ENCODE data around the gene SWT1. TPM values are rescaled to one million over a fixed set of nuclear protein-coding genes. Genes with fewer than 3 reads are reported as not detected.
"Not testable (repeated sequence)": the region's sequence is repeated elsewhere in the genome, so short reads cannot be mapped to it uniquely, and the experiment has no call there.

Gene SWT1
- total RNA-seq, 1 experiment from 2014 or later: 2.1 TPM

GRCh38 chr1:185318431-185319138, 161.6 kb downstream of the SWT1 start:
- peak overlapping the region; percentile 86 to 97; a peak in 2 of 4 replicates for H3K4me3 ChIP-seq (ENCODE audit: low read depth in 2 of 2, low read length in 2 of 2)
- no TSS peak for BruUV-seq (replicated peaks)
- H3K27ac ChIP-seq (ENCODE audit: low read length): peak overlapping the region; percentile 97
- no peaks in the 10 kb centered on the region for H3K9me3 ChIP-seq (ENCODE audit: control insufficient read depth, insufficient read depth, low read depth, low read length)
- no peaks in the 10 kb centered on the region for H3K27me3 ChIP-seq (ENCODE audit: control insufficient read depth, insufficient read depth, low read length)
- ChIA-PET POLR2A (no interaction called here), CTCF (no interaction called here)
- no peak for ATAC-seq
- no peak for DNase-seq (ENCODE audit: low read depth, low spot score)
- in situ Hi-C loops (cut with HindIII; ENCODE audit: low pct_unique_long_range_greater_than_20kb, low sequenced_read_pairs): no loop called here
- intact Hi-C loops (cut with micrococcal nuclease; ENCODE audit: unreplicated experiment): loop anchor here (5.0 to 10.0 kb wide), 3 partner anchors 156 to 364 kb away; no protein-coding TSS in a partner anchor
- TF ChIP-seq CTCF (IDR thresholded peaks at IDR 0.05) (no peak), TCF7L2 (IDR thresholded peaks at IDR 0.05; ENCODE audit: low read depth, low read length) (no peak), POLR2AphosphoS5 (IDR thresholded peaks at IDR 0.05; ENCODE audit: low read depth, low read length) (no peak), SIN3A (IDR thresholded peaks at IDR 0.05; ENCODE audit: borderline replicate concordance, insufficient read depth, low read depth, low read length) (no peak), REST (IDR thresholded peaks at IDR 0.05; ENCODE audit: insufficient read depth in 1 of 2, low read depth in 2 of 2, low read length in 1 of 2) (no peak)
- H3K4me1 ChIP-seq (ENCODE audit: control insufficient read depth, insufficient read depth, low read length): peaks cover 17% of the 10 kb centered on the region; the same call in 1 of the 2 replicates
- no peaks in the 10 kb centered on the region; the same call in 1 of the 2 replicates for H3K36me3 ChIP-seq (ENCODE audit: control insufficient read depth, insufficient read depth, low read length)

GRCh38 chr1:185319139-185319475, 162.1 kb downstream of the SWT1 start:
- H3K27ac ChIP-seq (ENCODE audit: low read length): peak overlapping the region; percentile 63; the same call in 1 of the 2 replicates
- H3K36me3 ChIP-seq (ENCODE audit: control insufficient read depth, insufficient read depth, low read length): no peaks in the 10 kb centered on the region; the same call in 1 of the 2 replicates
- intact Hi-C loops (cut with micrococcal nuclease; ENCODE audit: unreplicated experiment): loop anchor here (5.0 to 10.0 kb wide), 3 partner anchors 156 to 363 kb away; no protein-coding TSS in a partner anchor
- in situ Hi-C loops (cut with HindIII; ENCODE audit: low pct_unique_long_range_greater_than_20kb, low sequenced_read_pairs): no loop called here
- BruUV-seq (replicated peaks): no TSS peak
- H3K27me3 ChIP-seq (ENCODE audit: control insufficient read depth, insufficient read depth, low read length): no peaks in the 10 kb centered on the region
- ChIA-PET POLR2A (no interaction called here), CTCF (no interaction called here)
- ATAC-seq: no peak
- no peak for DNase-seq (ENCODE audit: low read depth, low spot score)
- TF ChIP-seq CTCF (IDR thresholded peaks at IDR 0.05) (no peak), REST (IDR thresholded peaks at IDR 0.05; ENCODE audit: insufficient read depth in 1 of 2, low read depth in 2 of 2, low read length in 1 of 2) (no peak), POLR2AphosphoS5 (IDR thresholded peaks at IDR 0.05; ENCODE audit: low read depth, low read length) (no peak), TCF7L2 (IDR thresholded peaks at IDR 0.05; ENCODE audit: low read depth, low read length) (no peak), SIN3A (IDR thresholded peaks at IDR 0.05; ENCODE audit: borderline replicate concordance, insufficient read depth, low read depth, low read length) (no peak)
- peaks cover 11% of the 10 kb centered on the region; the same call in 1 of the 2 replicates for H3K4me1 ChIP-seq (ENCODE audit: control insufficient read depth, insufficient read depth, low read length)
- H3K9me3 ChIP-seq (ENCODE audit: control insufficient read depth, insufficient read depth, low read depth, low read length): no peaks in the 10 kb centered on the region
- no peak overlapping the region for H3K4me3 ChIP-seq (ENCODE audit: low read depth in 2 of 2, low read length in 2 of 2)

- H3K4me1 ChIP-seq (ENCODE audit: control insufficient read depth, insufficient read depth, low read length); ATAC-seq; H3K4me3 ChIP-seq (ENCODE audit: low read depth in 2 of 2, low read length in 2 of 2); in situ Hi-C loops (cut with HindIII; ENCODE audit: low pct_unique_long_range_greater_than_20kb, low sequenced_read_pairs); H3K36me3 ChIP-seq (ENCODE audit: control insufficient read depth, insufficient read depth, low read length); POLR2A ChIA-PET; intact Hi-C loops (cut with micrococcal nuclease; ENCODE audit: unreplicated experiment); DNase-seq (ENCODE audit: low read depth, low spot score); H3K9me3 ChIP-seq (ENCODE audit: control insufficient read depth, insufficient read depth, low read depth, low read length); CTCF ChIA-PET; H3K27me3 ChIP-seq (ENCODE audit: control insufficient read depth, insufficient read depth, low read length); H3K27ac ChIP-seq (ENCODE audit: low read length); BruUV-seq (replicated peaks): not testable (repeated sequence)
Observed at GRCh38 chr1:185321104-185321503, 164.1 kb downstream of the SWT1 start.

Measured in Panc1 (cell line).